Mesendoderm (in vitro differentiated cells): ENCODE measurements around the gene PLB1.

ENCODE experiments used
- DNase-seq: peaks from one replicate; pipeline ENCODE4 v3.0.0; 2013
- H2AK5ac ChIP-seq: 2 replicates; pipeline ENCODE4 v1.6.1; 2013; ENCODE audit warnings: low read length, inconsistent platforms
- H2BK120ac ChIP-seq: 2 replicates; pipeline ENCODE4 v1.6.1; 2013; ENCODE audit warnings: low read depth, mild to moderate bottlenecking, low read length, moderate library complexity, mixed read lengths
- H2BK15ac ChIP-seq: replicated peaks from 2 replicates; pipeline ENCODE4 v1.6.1; 2013; ENCODE audit warnings: low read depth, mild to moderate bottlenecking, moderate library complexity
- H2BK5ac ChIP-seq: 2 replicates; pipeline ENCODE4 v1.6.1; 2013; ENCODE audit warnings: low read length, inconsistent platforms
- H3K18ac ChIP-seq: 2 replicates; pipeline ENCODE4 v1.6.1; 2013; ENCODE audit warnings: mild to moderate bottlenecking, low read length, mixed read lengths
- H3K23ac ChIP-seq: one replicate; pipeline ENCODE4 v1.6.1; 2013; ENCODE audit warnings: low read length
- H3K27ac ChIP-seq: 2 replicates; pipeline ENCODE4 v1.5.1; 2013; ENCODE audit warnings: low read depth, mild to moderate bottlenecking, inconsistent platforms, low read length, moderate library complexity
- H3K27me3 ChIP-seq: 2 replicates; pipeline ENCODE4 v1.6.1; 2013; ENCODE audit warnings: low read length, control low read depth, mild to moderate bottlenecking, inconsistent platforms; ENCODE audit not compliant: insufficient read depth, poor library complexity
- H3K36me3 ChIP-seq: 2 replicates; pipeline ENCODE4 v1.6.1; 2013; ENCODE audit warnings: low read length, inconsistent platforms; ENCODE audit not compliant: control insufficient read depth, insufficient read depth
- H3K4ac ChIP-seq: one replicate; pipeline ENCODE4 v1.6.1; 2013; ENCODE audit warnings: low read depth, mild to moderate bottlenecking, low read length, moderate library complexity
- H3K4me1 ChIP-seq: 2 replicates; pipeline ENCODE4 v1.6.1; 2013; ENCODE audit warnings: low read depth, low read length, inconsistent platforms; ENCODE audit not compliant: control insufficient read depth
- H3K4me2 ChIP-seq: 2 replicates; pipeline ENCODE4 v1.6.1; 2013; ENCODE audit warnings: low read length
- H3K4me3 ChIP-seq: 2 replicates; pipeline ENCODE4 v1.5.1; 2013; ENCODE audit warnings: mild to moderate bottlenecking, low read length
- H3K56ac ChIP-seq: one replicate; pipeline ENCODE4 v1.6.1; 2013; ENCODE audit warnings: low read length
- H3K79me1 ChIP-seq: 2 replicates; pipeline ENCODE4 v1.6.1; 2013; ENCODE audit warnings: low read length, inconsistent platforms
- H3K79me2 ChIP-seq: 2 replicates; pipeline ENCODE4 v1.6.1; 2013; ENCODE audit warnings: mild to moderate bottlenecking, low read length; ENCODE audit not compliant: control insufficient read depth, insufficient read depth
- H3K9ac ChIP-seq: 2 replicates; pipeline ENCODE4 v1.6.1; 2013; ENCODE audit warnings: low read length, inconsistent platforms
- H4K5ac ChIP-seq: one replicate; pipeline ENCODE4 v1.6.1; 2013; ENCODE audit warnings: low read length
- H4K8ac ChIP-seq: one replicate; pipeline ENCODE4 v1.6.1; 2013; ENCODE audit warnings: low read depth, mild to moderate bottlenecking, control low read depth, low read length, moderate library complexity
- WGBS: extraction: QIAGEN DNeasy Blood & Tissue Kit; methylation state at CpG from one replicate; pipeline ENCODE4 v1.1.7; 2013; ENCODE audit warnings: low lambda C conversion rate, missing lambda C conversion rate; ENCODE audit not compliant: insufficient coverage; ENCODE audit errors: extremely low coverage; 5-methylcytosine and 5-hydroxymethylcytosine counted together

Gene PLB1

DNA sequence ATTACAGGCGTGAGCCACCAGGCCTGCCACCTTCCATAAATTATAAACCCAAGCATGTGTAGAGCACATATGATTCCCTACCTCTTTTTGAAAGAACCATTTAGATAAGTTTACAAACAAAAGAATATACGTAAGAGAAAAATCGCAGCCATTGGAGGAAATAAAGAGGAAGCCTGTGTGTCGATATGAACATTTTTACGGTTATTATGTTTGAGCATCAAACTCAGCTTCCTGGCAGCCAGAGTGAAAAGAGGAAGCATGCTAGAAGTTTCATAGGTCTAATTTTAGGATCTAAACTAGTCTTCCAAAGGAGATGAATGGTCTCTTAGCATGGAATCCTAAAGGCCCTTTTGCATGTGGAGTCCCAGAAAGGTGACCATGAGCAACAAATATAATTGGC lies 104.3 kb downstream of the PLB1 start:
- no peak for DNase-seq
- Histone ChIP-seq H2BK15ac (no peak overlapping the region), H3K9ac (no peak overlapping the region), H3K4me2 (no peak overlapping the region), H2BK5ac (no peak overlapping the region), H3K4me3 (no peak overlapping the region), H3K23ac (no peak overlapping the region), H3K4me1 (no peaks in the 10 kb centered on the region), H3K79me1 (no peaks in the 10 kb centered on the region), H4K5ac (no peak overlapping the region), H3K18ac (no peak overlapping the region), H3K4ac (no peak overlapping the region), H2BK120ac (no peak overlapping the region), H3K27ac (no peak overlapping the region), H3K79me2 (no peaks in the 10 kb centered on the region), H3K36me3 (no peaks in the 10 kb centered on the region), H3K27me3 (no peaks in the 10 kb centered on the region), H2AK5ac (no peak overlapping the region), H4K8ac (no peak overlapping the region), H3K56ac (no peak overlapping the region)
- no CpG with 5 or more reads among the region's 5 CpGs for WGBS

DNA sequence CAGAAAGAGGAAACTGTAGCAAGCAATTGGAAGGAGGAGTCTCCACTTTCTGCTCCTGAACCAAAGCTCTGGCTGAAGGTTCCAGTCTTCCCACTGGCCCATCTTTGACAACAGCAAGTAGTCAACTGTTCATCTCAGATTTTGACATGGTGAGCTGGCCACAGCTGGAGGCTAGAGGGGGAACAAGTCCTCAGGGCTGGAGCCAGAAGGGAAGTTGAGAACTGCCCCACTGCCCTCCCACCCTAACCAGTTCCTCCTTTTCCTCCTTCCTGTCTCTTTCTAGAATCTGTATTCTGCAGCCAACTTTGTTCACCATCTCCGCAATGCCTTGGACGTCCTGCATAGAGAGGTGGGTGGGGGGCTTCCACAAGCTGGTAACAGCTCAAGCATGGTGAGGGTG lies 105.8 kb downstream of the PLB1 start:
- Histone ChIP-seq H3K36me3 (no peaks in the 10 kb centered on the region), H3K56ac (no peak overlapping the region), H4K5ac (no peak overlapping the region), H3K4ac (no peak overlapping the region), H2BK120ac (no peak overlapping the region), H3K27me3 (no peaks in the 10 kb centered on the region), H4K8ac (no peak overlapping the region), H2BK15ac (no peak overlapping the region), H2AK5ac (no peak overlapping the region), H2BK5ac (no peak overlapping the region), H3K4me2 (no peak overlapping the region), H3K23ac (no peak overlapping the region), H3K4me1 (no peaks in the 10 kb centered on the region), H3K79me1 (no peaks in the 10 kb centered on the region), H3K18ac (no peak overlapping the region), H3K9ac (no peak overlapping the region), H3K27ac (no peak overlapping the region), H3K79me2 (no peaks in the 10 kb centered on the region), H3K4me3 (no peak overlapping the region)
- no peak for DNase-seq
- WGBS: no CpG with 5 or more reads among the region's 2 CpGs

DNA sequence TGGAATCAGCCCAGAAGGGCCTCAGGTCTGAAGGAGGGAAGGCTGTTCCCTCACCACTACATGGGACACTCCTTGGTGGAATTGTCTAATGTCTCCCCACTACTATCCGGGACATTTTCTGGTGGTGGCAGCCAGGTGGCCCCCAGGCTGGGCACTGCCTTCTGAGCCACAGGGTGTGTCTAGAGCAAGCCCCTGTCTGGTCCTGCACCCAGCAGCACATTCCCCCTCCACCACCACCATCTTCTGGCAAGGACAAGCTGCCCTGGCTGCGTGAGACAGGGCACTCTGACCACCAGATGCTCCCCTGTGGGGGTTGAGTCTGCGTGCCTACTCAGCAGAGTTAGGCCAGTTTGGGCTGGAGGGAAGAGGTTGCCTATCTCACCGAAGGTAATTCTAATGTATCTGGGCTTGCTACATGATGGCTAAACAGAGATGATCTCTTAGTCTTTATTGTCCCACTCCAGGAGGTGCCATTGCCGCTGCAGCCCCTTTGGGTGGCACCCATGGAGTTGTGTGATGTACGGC lies 106.3 kb downstream of the PLB1 start:
- Histone ChIP-seq H3K27me3 (no peaks in the 10 kb centered on the region), H3K27ac (no peak overlapping the region), H3K4me2 (no peak overlapping the region), H3K4me1 (no peaks in the 10 kb centered on the region), H2BK15ac (no peak overlapping the region), H2BK5ac (no peak overlapping the region), H3K4me3 (no peak overlapping the region), H4K8ac (no peak overlapping the region), H3K56ac (no peak overlapping the region), H3K18ac (no peak overlapping the region), H3K79me2 (no peaks in the 10 kb centered on the region), H3K79me1 (no peaks in the 10 kb centered on the region), H2BK120ac (no peak overlapping the region), H3K23ac (no peak overlapping the region), H4K5ac (no peak overlapping the region), H3K4ac (no peak overlapping the region), H2AK5ac (no peak overlapping the region), H3K9ac (no peak overlapping the region), H3K36me3 (no peaks in the 10 kb centered on the region)
- no CpG with 5 or more reads among the region's 6 CpGs for WGBS
- DNase-seq: no peak

DNA sequence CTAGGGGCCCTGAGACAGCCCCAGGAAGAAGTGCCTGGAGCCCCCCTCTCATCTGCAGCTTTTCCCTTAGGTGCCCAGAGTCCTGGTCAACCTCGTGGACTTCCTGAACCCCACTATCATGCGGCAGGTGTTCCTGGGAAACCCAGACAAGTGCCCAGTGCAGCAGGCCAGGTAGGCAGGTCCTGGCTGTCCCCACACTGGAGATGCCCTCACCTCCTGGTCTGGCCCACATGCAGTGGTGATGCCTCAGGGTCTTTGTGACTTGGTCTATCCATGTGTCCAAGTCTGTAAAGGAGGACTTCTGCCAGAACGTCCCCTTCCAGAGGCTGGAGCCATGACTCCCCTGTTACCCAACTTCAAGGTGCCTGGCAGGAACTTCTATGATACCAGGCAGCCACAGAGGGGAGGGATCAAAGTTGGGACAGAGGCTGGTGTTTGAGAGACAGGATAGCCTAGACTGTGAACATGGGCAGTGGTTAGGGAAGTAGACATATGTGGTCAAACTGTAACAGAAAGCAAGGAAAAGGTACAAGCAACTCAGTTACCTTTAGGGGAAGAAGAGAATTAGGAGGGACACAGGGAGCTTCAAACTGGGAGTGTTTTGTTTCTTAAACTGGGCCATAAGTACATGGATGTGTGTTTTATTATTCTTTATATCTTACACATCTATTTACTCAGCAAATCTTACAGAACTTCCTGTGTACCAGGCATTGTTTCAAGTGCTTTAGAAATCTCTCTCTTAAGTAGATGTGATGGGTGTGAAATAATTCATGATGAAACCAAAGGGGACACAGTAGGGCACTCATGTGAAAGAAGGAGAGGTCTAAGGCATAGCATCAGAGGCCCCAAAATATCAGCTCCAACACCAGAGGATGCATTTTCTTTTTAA lies 107.1 kb downstream of the PLB1 start:
- Histone ChIP-seq H3K56ac (no peak overlapping the region), H3K27ac (no peak overlapping the region), H4K8ac (no peak overlapping the region), H3K4me2 (no peak overlapping the region), H2BK15ac (no peak overlapping the region), H2BK5ac (no peak overlapping the region), H3K23ac (no peak overlapping the region), H2BK120ac (no peak overlapping the region), H2AK5ac (no peak overlapping the region), H4K5ac (no peak overlapping the region), H3K9ac (no peak overlapping the region), H3K4me3 (no peak overlapping the region), H3K4ac (no peak overlapping the region), H3K4me1 (no peaks in the 10 kb centered on the region), H3K27me3 (no peaks in the 10 kb centered on the region), H3K79me1 (no peaks in the 10 kb centered on the region), H3K36me3 (no peaks in the 10 kb centered on the region), H3K18ac (no peak overlapping the region), H3K79me2 (no peaks in the 10 kb centered on the region)
- no CpG with 5 or more reads among the region's 3 CpGs for WGBS
- DNase-seq: no peak

DNA sequence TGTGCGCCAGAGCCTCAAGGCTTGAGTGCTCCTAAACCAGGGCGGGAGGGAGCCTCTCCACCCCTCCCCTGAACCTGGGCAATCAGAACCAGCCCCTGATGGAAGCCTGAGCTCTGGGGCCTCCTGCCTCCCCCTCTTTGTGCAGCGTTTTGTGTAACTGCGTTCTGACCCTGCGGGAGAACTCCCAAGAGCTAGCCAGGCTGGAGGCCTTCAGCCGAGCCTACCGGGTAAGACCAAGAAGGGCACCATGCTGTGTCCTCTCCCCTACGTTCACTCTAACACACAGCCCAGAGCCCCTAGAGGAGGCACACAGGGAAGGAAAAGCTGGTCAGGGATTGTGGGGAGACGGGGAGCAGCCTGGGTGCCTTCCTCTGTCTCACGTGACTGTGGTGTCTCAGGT lies 108.0 kb downstream of the PLB1 start:
- Histone ChIP-seq H3K4me2 (no peak overlapping the region), H3K79me2 (no peaks in the 10 kb centered on the region), H3K56ac (no peak overlapping the region), H3K18ac (no peak overlapping the region), H3K9ac (no peak overlapping the region), H4K5ac (no peak overlapping the region), H2BK5ac (no peak overlapping the region), H2BK120ac (no peak overlapping the region), H2BK15ac (no peak overlapping the region), H3K4me1 (no peaks in the 10 kb centered on the region), H3K79me1 (no peaks in the 10 kb centered on the region), H3K27me3 (no peaks in the 10 kb centered on the region), H3K36me3 (no peaks in the 10 kb centered on the region), H2AK5ac (no peak overlapping the region), H3K4me3 (no peak overlapping the region), H3K27ac (no peak overlapping the region), H4K8ac (no peak overlapping the region), H3K4ac (no peak overlapping the region), H3K23ac (no peak overlapping the region)
- no peak for DNase-seq
- WGBS: no CpG with 5 or more reads among the region's 10 CpGs
